Measurements from ENCODE around the gene PML.
"Not testable (repeated sequence)": the region's sequence is repeated elsewhere in the genome, so short reads cannot be mapped to it uniquely, and the experiment has no call there.

PML gene

GRCh38 chr15:74042603-74043424, 48.3 kb downstream of the PML start:
- DNase-seq: no peak

- no peak for DNase-seq
These were observed 49.1 kb downstream of the PML start for GRCh38 chr15:74043425-74044266.

DNA sequence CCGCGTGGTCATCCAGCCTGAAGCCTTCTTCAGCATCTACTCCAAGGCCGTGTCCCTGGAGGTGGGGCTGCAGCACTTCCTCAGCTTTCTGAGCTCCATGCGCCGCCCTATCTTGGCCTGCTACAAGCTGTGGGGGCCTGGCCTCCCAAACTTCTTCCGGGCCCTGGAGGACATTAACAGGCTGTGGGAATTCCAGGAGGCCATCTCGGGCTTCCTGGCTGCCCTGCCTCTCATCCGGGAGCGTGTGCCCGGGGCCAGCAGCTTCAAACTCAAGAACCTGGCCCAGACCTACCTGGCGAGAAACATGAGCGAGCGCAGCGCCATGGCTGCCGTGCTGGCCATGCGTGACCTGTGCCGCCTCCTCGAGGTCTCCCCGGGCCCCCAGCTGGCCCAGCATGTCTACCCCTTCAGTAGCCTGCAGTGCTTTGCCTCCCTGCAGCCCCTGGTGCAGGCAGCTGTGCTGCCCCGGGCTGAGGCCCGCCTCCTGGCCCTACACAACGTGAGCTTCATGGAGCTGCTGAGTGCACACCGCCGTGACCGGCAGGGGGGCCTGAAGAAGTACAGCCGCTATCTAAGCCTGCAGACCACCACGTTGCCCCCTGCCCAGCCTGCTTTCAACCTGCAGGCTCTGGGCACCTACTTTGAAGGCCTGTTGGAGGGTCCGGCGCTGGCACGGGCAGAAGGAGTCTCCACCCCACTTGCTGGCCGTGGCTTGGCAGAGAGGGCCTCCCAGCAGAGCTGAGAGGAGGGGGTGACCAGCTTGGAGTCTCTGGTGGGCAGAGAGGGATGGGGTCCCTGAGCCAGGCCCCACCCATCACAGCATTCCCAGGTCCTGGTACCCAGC, 50.0 kb downstream of the PML start:
- no peak for DNase-seq

DNA sequence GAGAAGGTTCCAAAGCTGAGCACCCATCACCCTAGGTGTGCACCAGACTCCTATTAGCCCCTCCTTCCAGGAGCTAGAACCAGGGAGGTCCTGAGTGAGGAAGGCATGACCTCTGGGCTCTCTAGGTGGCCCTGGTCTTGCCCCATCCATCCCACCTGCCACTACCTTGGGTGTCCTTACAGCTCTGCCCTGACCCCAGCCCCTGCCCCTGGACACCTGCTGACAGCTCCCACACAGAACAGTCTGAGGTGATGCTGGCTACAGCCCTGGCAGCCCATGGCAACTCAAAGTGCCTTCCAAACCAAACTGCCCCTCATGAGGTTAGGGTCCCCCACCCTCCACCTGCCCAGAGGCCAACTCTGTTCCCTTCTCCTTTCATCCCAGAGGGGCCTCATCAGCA, 50.7 kb downstream of the PML start:
- DNase-seq: no peak

GRCh38 chr15:74045636-74046274, 51.2 kb downstream of the PML start:
- DNase-seq: no peak

DNA sequence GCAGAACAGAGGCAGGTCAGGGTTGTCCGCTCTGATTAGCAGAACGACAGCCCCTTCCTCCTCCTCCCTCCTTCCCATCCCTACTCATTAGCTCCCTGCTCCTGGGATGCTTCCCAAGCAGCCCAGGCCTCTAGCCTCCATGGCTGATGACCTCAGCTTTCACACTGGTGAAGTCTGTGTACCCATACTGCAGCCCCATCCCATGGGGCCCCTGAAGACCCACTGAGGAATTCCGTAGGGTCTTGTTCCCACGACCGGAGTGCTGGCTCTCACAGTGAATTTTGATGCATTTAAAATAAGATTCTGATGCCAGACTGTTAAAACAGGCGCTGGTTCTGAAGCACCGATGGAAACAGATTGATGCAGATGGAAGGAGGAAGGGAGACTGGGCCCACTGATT, 51.8 kb downstream of the PML start:
- no peak for DNase-seq

DNA sequence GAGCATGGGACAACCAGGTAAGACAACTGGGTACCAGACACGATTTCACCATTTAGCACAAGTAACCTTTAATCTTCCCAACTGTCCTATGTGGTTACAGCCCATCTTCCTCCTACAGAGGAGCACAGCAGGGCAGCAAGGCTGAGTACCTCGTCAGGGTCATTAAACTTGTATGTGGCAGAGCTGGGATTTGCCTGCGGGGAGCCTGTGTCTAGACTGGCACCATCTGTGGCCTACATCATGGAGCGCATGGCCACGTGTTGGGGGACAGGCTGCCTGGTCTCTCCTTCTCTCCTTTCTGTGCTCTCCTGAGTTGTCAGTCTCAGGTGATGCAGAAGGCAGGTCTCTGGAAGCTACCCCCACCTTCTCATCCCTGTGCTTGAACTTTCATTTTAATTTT, 55.6 kb downstream of the PML start:
- DNase-seq: no peak

DNA sequence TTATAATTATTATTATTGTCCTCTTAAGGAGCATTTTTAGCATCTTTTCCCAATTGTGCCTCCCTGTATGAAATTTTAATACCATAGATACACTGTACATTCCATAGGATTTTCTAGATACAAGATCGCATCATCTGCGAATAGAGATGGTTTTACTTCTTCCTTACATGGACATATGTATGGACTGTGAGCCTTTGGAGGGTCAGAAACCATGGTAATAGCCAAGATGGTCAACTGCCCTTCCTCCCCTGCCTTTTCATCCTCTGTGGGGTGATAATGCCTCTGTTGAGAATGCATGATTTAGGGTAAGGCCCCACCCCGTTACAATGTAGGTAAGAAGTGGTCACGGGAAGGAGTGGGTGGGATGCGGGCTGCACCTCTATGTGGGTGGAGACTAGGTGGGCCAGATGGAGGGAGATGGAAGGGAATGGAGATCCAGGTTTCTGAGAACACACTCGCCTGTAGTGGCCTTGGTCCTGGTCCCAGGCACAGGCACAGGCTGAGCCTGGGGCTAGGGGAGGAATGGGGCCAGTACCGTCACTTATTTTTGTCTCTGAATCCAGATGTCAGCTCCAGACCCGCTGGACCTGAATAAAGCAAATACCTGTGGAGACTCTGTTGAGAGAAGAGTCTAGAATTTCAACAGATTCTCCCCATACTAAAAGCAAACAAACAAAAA, 56.2 kb downstream of the PML start:
- DNase-seq: no peak

DNA sequence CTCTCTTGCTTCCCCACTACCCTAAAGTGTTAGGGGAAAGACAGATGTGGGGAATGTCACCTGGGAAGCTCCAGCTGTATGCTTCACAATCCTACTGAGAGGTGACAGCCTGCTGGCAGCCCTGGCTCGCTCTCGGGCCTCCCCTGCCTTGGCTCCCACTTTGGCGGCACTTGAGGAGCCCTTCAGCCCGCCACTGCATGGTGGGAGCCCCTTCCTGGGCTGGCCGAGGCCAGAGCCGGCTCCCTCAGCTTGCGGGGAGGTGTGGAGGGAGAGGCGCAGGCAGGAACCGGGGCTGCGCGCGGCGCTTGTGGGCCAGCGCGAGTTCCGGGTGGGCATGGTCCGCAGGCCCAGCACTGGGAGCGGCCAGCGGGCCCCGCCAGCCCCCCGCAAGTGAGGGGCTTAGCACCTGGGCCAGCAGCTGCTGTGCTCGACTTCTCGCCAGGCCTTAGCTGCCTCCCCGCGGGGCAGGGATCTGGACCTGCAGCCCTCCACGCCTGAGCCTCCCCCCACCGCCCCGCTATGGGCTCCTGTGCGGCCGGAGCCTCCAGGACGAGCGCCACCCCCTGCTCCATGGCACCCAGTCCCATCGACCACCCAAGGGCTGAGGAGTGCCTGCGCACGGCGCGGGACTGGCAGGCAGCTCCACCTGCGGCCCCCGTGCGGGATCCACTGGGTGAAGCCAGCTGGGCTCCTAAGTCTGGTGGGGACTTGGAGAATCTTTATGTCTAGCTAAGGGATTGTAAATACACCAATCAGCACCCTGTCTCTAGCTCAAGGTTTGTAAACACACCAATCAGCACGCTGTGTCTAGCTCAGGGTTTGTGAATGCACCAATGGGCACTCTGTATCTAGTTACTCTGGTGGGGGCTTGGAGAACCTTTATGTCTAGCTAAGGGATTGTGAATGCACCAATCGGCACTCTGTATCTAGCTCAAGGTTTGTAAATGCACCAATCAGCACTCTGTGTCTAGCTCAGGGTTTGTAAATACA, 58.0 kb downstream of the PML start:
- DNase-seq: not testable (repeated sequence)

DNA sequence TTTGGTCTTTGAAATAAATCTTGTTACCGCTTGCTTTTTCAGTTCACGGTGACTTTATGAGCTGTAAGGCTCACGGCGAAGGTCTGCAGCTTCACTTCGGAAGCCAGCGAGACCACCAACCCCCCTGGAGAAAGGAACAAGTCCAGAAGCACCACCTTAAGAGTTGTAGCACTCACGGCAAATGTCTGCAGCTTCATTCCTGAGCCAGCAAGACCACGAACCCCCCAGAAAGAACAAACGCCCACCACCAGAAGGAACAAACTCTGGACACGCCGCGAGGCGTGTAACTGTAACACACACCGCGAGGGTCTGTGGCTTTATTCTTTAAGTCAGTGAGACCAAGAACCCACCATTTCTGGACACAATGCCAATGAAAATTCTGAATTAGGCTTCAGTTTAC, 59.0 kb downstream of the PML start:
- DNase-seq: no peak

- peak; percentile 45 for DNase-seq
These were observed 59.5 kb downstream of the PML start for GRCh38 chr15:74053941-74054529.

GRCh38 chr15:74055804-74056203, 61.3 kb downstream of the PML start:
- DNase-seq: no peak

- DNase-seq: not testable (repeated sequence)
These were observed 61.8 kb downstream of the PML start for GRCh38 chr15:74056330-74056729.

DNA sequence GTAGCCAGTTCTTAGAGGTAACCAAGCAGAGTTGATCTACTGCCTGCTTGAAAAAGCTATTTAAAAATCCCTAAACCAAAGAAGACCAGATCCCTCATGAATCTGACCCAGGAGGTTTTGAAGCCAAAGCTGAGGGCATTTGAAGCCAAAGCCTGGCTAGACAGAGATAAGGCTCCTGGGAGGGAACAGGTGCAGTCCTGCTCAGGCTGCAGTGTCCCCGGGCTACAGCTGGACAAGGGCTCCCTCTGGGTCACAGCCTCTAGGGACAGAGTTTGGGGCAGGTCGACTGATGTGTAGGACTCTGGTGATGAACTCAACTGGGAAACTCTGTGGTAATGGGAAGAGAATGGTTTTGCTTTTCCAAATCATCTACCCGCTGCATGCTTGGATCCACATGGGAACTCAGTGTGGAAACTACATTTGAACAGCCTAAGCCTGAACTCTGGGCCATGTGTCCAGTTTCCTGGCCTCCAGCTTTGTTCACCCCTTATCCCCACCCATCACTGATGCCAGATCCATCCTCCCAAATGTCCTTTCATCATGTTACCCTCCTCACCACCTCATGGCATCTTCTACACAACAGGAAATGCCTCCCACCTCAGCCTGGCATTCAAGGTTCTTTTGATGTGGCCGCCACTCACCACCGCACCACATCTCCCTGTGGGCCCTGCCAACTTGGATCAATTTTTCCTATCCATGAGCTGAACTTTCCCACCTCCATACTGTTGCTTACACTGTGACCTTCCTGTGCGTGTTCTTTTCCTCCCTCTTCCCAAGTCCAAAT, 64.7 kb downstream of the PML start:
- DNase-seq: not testable (repeated sequence)

DNA sequence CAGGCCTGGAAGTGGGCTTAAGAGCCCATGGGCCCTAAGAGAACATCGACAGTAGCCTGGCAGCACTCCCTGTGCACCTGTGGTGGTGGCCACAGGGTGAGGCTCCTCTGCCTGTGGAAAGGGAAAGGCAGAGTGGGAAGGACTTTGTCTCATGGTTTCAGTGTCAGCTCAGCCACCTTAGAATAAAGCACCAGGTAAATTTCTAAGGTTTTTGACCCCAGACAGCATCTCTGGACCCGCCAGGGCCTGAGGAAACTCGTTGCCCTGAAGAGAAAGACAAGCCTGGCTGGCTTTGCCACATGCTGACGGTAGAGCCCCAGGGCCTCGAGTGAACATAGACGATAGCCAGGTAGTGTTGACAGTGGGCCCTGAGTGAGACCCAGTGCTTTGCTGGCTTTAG, 65.7 kb downstream of the PML start:
- no peak for DNase-seq

DNA sequence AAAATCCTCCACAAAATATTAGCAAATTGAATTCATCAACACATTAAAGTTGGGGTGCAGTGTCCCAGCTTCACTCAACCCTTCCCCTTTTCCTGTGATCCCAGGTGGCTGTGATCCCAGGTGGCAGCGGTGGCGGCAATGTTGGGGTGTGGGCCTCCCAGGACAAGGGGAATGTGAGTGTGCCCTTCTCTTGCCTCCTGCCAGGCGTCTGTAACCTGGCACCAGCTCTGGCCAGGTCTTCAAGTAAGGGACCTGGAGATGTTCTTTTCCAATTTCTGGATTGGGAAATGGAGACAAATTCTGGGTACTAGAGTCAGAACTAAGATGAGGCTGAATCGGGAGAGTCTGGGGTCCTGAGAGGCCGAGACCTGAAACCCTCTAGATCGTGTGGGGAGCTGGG, 67.7 kb downstream of the PML start:
- DNase-seq: no peak

DNA sequence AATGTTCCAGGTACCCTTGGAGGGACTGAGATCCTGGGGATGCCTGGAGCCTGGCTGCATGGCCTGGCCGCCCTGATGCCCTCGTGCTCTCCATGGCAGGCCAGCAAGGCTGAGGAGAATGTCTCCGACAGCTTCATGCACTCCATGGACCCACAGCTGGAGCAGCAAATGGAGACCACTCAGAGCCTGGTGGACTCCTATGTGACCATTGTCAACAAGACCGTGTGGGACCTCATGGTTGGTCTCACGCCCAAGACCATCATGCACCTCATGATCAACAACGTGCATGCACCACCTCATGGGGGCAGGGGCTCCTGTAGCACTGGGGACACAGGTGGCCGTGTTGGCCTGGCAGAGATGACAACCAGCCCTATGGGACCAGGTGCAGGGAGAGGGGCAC, 68.2 kb downstream of the PML start:
- DNase-seq: no peak

GRCh38 chr15:74063425-74064146, 69.1 kb downstream of the PML start:
- DNase-seq: not testable (repeated sequence)

- not testable (repeated sequence) for DNase-seq
These were observed 69.7 kb downstream of the PML start for GRCh38 chr15:74064183-74064582.
